GM20000 (cell line): ENCODE data around the gene UNC5C.

Experiments
- DNase-seq: peaks from one replicate; pipeline ENCODE4 v3.0.0; 2012; ENCODE audit warnings: low spot score
- CTCF ChIP-seq: IDR thresholded peaks from 2 replicates; pipeline ENCODE4 v1.5.1; 2012; ENCODE audit warnings: mild to moderate bottlenecking, control low read depth; ENCODE audit errors: extremely low read depth, missing control alignments

UNC5C gene

GRCh38 chr4:95466791-95467190, 82.0 kb downstream of the UNC5C start:
- TF ChIP-seq CTCF, result no peak
- no peak for DNase-seq

- no peak for DNase-seq
- no peak for TF ChIP-seq CTCF
Measured at GRCh38 chr4:95465010-95465409, 83.8 kb downstream of the UNC5C start.

- no peak for DNase-seq
- no peak for TF ChIP-seq CTCF
Measured at GRCh38 chr4:95462921-95463320, 85.9 kb downstream of the UNC5C start.

- TF ChIP-seq CTCF, result no peak
Measured at GRCh38 chr4:95457353-95457752, 91.4 kb downstream of the UNC5C start.

GRCh38 chr4:95450294-95450693, 98.5 kb downstream of the UNC5C start:
- no peak for TF ChIP-seq CTCF
- DNase-seq, result no peak

More at GRCh38 chr4:95457353-95457752, 91.4 kb downstream of the UNC5C start:
- no peak for DNase-seq

GRCh38 chr4:95446173-95446572, 102.6 kb downstream of the UNC5C start:
- no peak for TF ChIP-seq CTCF
- DNase-seq, result no peak

GRCh38 chr4:95445251-95445650, 103.5 kb downstream of the UNC5C start:
- no peak for TF ChIP-seq CTCF
- no peak for DNase-seq
